ENCODE data around the gene SLC6A3.
"Not testable (repeated sequence)": the region's sequence is repeated elsewhere in the genome, so short reads cannot be mapped to it uniquely, and the experiment has no call there.

Gene SLC6A3

DNA sequence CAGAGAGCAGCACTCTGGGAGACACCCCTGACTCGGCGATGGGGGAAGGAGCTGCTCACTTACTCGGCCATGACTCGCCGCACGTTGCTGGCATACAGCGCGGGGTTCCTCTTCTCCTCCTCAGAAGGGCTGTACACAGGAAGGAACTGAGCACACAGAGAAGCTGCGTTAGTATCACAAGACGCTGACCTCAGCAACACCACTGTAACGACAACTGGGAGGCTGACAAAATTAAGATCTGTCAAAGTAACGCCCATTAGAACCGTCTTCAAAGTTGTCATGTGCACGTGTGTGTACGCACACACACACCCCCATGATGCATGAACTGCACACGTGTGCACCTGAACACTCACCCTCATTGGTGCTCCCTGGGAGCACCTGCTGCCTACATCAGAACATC is 32.1 kb upstream of the SLC6A3 start:
- no peak for DNase-seq (ENCODE audit: low spot score)

DNA sequence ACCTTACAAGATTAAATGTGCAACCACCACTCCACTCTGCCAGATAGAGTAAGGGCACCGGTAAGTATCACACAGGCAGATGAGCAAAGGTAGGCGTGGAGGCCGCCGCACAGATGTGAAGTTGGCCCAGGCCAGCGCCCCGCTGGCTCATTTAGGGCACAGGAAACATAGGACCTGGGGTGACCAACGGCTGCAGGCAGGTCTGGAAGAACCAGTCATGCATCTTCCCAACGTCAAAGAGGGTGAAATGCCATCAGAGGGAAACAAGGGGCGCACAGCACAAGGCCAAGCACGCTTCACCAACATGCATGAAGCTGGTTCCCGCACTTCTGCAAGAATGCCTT is 31.7 kb upstream of the SLC6A3 start:
- no peak for DNase-seq (ENCODE audit: low spot score)

DNA sequence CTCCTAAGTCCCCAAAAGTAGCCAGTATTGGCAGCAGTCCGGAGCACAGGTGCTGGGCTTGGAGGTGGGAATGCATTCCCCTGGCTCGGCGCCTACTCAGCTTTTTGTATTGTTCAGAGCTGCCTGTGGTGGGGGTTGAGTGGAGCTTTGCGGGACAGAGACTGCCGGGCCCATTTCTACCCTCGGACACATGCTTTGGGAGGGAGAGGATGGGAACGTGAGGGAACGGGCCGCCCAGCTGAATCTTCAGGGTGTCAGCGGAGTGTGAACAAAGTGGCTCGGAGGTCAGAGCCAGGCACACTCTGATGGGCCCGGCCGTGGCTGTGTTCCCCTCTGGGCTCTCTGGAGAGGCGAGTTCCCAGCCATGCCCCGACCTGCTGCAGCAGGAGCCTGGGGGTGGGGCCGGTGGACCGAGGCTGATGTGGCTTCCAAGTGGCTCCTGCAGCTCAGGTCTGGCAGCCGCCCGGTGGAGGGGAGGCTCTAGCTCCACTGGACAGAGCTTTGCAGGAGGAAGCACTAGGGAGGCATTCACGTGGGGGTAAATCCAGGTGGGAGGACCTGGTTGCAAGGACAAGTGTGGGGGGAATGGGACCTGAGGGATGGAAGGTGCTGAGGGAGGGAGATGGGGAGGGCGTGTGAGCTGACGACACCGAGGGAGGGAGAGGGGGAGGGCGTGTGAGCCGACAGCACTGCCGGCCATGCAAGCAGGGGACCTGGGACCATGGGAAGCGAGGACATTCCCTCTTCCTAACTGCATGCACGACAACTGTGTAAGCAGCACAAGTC is 31.1 kb upstream of the SLC6A3 start:
- no peak for DNase-seq (ENCODE audit: low spot score)

DNA sequence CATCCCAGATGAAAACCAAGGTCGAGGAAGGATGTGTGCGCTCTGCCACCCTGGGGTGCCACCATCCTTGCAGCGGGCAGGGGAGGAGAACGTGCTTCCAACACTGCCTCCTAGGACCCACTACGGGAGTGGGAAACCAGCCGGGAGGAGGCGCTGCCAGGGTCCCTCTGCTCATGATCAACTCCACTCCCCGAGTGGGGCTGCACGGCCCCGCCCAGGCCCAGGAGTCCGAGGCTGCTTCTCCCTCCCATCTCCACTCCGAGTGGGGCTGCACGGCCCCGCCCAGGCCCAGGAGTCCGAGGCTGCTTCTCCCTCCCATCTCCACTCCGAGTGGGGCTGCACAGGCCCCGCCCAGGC is 30.3 kb upstream of the SLC6A3 start:
- not testable (repeated sequence) for DNase-seq (ENCODE audit: low spot score)

DNA sequence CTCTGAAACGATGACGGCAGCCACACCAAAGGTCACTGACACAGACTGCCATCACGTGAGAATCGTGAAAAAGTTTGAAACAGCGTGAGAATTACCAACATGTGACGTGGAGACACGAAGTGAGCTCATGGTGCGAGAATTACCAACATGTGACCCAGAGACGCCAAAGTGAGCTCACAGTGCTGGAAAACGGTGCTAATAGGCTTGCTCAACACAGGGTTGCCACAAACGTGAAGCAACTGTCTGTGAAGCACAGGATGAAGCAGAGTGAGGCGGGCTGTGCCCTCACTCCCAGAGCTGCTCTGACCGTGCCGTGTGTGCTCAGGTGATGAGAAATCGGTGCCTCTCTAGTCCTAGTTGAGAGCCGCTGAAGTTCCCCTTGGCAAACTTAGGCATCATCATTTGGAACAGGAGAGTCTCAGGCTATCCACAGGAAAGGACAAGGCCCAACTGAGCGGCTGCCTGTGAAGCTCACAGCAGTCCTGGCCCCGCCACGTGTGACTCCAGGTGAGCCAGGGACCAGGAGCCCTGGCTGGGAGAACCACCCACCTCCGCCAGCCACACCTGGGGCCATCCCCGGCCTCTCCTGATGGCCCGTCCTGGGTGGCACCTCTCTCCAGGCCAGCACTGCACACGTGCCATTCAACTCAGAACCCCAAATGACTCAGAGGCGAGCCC is 29.8 kb upstream of the SLC6A3 start:
- no peak for DNase-seq (ENCODE audit: low spot score)

DNA sequence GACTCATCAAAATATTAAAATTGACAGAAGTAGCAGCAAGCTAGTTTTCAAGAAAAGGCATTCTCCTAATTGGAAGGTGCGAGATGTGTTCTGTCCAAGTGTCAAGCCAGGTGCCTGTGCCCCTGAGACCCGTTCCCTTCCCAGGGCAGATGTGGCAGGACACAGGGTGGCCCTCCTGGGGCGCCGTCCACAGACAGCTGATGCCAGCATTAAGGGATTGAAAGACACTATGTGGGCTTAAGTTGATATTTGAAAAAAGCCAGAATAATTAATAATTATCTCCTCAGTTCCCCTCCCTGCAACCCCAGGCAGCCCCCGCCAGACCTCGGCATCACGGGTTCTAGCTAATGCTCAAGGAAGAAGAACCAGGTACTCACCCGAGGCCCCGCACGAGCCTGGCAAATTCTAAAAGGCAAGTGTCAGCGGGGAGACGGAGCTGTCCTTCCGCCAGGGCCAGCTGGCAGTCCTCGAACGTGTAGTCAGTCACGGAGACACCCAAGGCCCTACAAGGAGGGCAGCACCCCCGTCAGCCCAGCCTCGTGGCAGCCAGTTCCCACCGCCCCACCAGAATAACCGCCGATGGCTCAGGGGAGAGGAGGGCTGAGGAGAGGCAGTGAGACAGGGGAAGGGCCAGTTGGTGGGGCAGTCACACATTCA is 29.1 kb upstream of the SLC6A3 start:
- DNase-seq (ENCODE audit: low spot score), result no peak

DNA sequence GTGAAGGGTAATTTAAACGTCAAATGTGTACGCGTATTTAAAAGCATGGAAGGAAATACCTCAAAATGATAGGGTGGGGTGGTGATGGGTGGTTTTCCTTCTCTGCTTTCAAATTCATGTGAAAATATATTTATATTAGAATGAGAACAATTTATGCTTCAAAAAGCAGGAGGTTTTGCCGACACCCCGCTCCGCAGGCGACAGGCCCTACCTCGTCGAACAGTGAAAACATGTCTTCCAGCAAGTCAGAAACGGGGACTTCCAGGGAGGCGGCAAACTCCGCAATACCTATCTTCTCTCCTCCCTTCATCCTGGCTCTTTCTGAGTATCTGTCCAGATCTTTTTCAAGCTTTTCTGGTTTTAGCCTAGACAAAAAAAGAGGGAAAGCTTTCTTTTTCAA is 28.5 kb upstream of the SLC6A3 start:
- no peak for DNase-seq (ENCODE audit: low spot score)

DNA sequence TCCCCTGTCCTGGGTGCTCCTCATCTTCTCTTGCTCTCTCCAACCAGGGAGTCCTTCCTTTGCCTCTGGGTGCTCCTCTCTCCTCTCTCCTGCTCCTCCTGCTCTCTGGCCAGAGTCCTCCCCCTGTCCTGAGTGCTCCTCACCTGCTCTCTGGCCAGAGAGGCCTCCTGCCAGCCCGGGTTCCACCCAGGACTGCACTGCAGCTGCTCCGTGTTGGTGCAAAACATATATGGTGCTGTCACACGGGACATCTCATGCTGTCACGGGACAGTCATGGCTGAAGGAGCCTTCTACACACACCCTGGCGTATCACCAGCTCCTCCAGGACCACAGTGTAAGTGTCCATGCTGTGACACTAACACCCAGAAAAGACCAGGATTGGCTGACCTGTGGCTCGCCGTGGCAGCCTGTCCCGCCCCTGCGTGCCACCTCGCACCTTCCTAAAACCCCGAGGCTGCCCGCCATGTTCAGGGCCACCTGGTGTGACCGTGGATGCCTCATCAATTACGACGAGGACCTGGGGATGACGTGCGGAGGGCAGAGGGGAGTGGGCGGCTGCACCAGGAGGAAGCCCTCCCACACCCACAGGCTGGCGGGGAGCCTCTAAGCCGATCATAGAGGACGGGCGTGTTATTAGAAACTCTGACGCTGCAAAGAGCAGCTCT is 27.9 kb upstream of the SLC6A3 start:
- DNase-seq (ENCODE audit: low spot score), result no peak

DNA sequence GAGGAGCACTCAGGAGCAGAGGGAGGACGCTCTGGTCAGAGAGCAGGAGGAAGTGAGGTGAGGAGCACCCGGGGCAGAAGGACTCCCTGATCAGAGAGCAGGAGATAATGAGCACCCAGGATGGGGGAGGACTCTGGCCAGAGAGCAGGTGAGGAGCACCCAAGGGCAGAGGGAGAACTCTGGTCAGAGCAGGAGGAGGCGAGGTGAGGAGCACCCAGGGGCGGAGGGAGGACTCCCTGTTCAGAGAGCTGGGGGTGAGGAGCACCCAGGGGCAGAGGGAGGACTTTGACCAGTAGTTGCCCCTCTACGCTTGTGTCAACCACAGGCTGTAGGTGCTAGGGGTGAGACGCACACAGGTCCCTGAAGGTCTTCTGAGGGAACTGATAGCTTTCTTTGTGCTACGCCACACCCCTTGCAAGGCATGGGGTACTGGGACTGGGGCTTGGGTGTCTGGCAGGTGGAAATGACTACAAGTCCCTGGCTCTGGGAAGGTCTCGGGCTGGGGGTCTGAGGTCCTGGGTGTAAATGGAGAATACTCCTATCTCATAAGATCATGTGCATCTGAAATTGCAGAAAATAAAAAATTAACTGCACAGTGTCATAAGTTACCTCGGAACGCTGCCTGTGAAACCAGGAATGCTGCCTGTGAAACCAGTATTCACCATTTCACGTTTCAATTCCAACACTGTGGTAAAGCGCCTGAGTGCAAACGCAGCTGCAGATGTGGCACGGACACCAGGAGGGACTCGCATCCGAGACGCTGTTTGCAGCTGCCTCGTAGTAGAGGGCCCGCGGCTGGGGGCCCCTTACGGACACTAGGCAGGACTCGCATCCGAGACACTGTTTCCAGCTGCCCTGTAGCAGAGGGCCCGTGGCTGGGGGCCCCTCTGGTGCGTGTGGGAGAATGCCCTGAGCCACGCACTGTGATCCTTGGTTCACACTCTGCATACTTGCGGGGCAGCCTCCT is 27.0 kb upstream of the SLC6A3 start:
- no peak for DNase-seq (ENCODE audit: low spot score)

DNA sequence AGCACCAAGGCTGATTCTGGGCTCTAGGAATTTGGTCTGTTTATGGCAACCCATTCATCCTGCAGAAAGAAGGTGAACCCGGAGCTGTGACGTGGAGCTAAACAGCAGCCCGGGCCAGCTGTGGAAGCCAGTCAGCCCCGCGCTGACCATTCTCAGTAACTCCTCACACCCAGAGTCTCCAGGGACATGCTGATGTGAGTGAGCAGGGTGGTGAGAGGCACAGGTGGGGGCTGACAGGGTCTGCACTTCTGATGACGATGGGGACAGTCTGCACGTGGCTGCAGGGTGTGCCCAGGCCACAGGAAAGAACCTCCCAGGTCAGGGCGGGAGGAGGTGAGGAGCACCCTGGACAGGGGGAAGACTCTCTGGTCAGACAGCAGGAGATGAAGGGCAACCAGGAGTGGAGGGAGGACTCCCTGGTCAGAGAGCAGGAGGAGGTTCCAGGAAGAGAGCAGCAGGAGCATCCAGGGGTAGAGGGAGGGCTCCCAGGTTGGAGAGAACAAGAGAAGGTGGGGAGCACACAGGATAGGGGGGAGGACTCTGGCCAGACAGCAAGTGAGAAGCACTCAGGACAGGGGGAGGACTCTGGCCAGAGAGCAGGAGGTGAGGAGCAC is 26.1 kb upstream of the SLC6A3 start:
- DNase-seq (ENCODE audit: low spot score), result no peak

DNA sequence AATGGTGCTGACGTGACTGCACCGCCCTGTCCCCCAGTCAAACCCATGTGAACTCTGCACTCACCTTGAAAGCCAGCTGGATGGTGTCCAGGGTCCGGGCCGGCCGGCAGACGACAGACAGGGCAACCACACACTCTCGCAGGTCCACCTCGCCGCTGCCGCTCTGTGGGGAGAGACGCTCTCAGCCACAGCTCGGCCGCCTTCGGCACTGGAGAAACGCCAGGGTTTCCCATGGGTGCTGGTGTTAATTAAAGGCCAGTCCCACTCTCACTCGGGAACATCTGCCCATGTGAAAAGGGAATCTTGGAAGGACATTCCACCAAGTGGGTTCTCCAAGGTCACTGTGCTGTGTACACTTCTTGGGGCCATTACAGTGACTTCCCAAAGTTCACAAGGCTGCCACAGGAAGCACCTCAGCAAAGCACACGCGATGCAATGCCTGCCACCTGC is 25.5 kb upstream of the SLC6A3 start:
- DNase-seq (ENCODE audit: low spot score), result no peak

DNA sequence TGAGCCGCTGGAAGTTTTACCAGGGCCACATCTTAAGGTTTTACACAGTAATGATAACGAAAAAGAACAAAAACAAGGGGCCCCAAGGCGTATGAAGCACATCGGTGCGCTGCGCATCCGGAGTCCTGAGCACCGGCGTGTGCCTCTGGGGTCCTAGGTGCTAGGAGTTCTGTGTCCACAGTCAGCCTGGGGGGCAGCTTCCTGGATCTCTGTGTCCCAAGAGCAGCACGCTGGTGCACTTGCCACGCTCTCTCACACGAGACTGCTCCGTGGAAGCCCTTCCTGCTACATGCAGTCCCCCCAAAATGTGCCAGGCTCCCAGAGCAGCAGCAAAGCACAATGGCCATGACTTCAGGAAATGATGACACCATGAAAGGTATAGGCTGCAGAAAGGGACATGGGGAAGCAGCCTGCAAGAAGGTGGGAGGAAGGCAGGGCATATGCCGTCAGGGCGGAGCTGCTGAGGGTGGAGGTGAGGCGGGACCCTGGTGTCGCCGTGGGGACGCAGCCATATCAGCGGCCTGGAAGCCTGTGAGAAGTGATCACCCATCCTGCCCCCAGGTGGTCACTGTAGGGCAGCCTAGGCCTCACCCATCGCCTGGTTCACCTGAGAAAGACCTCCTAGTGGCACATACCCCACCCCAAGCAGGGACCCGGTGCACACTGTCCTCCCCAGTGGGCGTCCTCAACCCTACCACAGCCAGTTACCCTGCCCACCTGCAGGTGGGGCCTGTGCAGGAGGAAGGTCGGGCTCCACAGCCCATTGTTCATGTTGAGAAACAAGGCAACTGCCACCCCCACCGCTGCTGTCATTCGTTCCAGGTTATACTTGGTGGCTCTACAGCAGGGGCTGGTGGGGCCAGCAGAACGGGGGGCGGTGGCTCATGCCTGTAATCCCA is 23.6 kb upstream of the SLC6A3 start:
- DNase-seq (ENCODE audit: low spot score), result no peak

DNA sequence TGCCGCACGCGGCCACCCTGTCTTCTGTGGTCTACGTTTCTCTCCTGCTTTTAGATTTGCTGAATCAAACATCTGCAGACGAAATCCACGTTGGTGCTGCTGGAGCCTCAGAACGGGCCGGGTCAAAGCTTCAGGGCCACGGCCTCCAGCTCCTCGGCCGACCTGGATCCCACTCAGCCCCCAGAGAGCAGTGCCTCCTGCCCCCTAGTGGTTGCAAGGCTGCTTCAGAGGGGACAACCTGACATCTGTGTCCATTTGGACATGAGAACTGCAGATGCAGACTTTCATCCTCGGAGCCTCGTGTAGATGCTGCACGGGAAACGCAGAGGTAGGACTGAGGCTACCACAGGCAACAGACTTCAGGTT is 23.0 kb upstream of the SLC6A3 start:
- DNase-seq (ENCODE audit: low spot score), result peak; percentile 61

DNA sequence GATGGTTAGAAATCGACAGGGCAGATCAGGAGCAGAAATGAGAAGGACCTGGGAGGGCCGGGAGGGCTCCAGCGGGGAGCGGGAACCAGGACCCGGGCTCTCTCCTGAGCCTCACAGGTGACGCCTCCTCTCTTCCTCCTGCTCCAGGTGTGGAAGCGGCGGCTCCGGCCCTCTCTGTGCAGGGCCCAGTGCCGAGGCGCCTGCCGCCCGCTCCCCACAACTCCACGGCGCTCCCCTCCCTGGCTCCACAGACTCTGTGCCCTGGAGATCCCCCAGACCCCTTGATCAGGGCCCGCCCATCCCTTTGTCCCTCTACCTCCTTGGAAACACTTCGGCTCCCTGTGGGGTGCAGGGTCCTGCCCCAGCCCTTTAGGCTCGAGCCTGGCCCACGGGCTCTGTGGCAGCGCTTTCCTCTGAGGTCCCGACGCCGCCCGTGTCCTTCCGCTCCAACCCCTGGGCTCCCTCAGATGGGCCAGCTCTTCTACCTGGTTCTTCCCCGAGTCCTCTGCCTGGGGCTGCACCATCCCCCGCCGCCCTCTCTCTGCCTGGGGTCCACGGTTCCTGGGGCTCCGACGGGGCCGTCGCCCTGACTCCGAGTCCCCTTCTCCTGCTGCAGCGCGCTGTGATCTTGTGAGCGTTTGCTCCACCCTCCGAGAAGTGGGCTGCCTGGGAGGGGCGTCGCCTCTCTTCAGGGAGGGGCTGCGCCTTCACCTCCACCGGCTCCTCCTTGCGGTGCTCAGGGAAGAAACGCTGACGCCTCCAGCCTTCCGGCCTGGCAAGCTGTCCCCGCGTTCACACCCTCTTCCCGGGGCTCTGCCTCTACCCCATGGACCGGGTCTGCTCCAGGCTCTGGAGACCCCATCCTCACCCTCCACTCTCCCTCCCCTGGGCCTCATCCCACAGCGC is 22.4 kb upstream of the SLC6A3 start:
- no peak for DNase-seq (ENCODE audit: low spot score)

DNA sequence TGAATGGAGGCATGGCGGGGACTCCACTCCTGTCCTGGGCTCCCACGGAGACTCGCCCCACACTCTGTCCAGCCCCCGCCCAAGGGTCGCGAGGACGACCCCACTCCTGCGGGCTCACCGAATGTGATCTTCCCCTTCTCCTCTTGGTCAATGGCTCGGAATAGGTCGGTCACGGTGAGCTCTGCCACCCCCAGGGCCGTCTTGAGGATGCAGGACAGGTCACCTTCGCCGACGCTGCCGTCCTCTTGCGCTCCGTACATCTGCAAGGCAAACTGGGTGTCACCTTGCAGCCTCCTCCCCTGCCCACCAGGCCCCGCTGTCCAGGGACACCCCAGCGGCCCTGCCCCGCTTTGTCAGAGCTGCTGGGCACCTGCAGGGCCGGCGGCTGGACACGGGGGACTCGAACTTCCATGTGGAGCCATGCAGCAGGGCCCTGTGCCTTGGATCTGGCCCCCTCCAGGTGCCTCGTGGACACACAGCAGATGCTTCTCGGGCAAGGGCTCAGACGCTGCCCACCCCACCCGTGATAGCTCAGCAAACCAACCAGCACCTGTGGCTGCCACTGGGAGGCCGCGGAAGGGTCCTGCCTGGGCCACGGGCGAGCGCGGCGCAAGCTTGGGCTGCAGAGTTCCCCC is 21.5 kb upstream of the SLC6A3 start:
- DNase-seq (ENCODE audit: low spot score), result no peak

DNA sequence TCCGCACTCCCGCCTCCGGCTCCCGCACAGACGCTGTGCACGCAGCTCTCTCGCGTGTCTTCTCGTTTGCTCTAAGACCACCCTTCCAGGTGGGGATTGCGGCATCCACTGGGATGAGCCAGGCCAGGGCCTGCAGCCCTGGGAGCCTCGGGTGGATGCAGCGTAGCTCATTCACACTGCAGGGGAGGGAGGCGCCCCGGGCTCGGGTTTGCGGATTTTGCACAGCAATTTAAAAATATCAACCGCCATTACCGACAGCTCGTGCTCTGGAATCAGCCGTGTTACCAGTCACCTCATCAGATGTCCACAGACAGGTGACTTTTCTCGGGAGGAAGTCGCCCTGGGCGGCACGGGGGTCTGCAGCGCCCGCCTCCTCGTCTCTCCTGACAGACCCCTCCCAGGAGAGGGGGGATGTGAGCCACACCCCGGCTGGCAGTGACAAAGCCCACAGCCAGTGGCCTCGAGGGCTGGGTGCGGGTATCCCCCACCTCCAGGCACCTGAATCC is 20.8 kb upstream of the SLC6A3 start:
- no peak for DNase-seq (ENCODE audit: low spot score)

DNA sequence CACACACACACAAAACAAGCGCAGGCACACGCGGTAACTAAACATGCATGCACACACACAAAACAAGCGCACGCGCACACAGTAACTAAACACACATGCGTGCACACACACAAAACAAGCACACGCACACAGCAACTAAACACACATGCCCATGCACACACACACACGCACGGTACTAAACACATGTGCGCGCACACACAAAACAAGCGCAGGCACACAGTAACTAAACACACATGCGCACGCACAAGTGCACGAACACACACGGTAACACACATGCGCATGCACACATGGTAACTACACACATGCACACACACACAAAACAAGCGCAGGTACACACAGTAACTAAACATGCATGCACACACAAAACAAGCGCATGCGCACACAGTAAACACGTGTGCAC is 19.9 kb upstream of the SLC6A3 start:
- DNase-seq (ENCODE audit: low spot score), result no peak

DNA sequence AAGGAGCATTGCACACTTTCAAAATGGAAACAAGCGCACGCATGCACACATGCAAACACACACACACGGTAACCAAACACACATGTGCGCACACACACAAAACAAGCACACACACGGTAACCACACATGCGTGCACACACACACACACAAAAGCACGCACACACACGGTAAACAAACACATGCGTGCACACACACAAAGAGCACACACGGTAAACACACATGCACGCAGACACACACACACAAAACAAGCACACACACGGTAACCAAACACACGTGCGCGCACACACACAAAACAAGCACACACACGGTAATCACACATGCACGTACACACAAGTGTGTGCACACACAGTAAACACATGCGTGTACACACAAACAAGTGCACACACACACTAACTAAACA is 19.3 kb upstream of the SLC6A3 start:
- DNase-seq (ENCODE audit: low spot score), result no peak

DNA sequence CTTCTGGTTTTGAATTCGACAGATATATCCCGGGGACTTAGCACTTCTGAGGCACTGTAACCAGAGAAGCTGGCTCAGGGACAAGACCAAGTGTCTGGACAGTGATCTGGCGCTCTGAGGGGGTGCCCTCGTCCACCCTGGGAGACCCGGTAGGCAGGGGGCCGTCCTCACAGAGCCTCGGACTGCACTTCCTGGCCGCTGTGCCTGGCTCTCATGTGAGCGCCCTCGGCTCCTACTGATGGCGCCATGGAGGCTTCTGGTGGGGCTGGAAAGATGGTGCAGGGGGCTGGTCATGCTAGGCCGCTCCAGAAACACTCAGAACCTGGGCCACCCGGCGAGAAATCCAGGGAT is 18.8 kb upstream of the SLC6A3 start:
- no peak for DNase-seq (ENCODE audit: low spot score)
